Measurements from ENCODE around the gene AFAP1. TPM values are rescaled to one million over a fixed set of nuclear protein-coding genes. Genes with fewer than 3 reads are reported as not detected.

The AFAP1 gene
- polyA plus RNA-seq, 1 experiment = 48.5 TPM

DNA sequence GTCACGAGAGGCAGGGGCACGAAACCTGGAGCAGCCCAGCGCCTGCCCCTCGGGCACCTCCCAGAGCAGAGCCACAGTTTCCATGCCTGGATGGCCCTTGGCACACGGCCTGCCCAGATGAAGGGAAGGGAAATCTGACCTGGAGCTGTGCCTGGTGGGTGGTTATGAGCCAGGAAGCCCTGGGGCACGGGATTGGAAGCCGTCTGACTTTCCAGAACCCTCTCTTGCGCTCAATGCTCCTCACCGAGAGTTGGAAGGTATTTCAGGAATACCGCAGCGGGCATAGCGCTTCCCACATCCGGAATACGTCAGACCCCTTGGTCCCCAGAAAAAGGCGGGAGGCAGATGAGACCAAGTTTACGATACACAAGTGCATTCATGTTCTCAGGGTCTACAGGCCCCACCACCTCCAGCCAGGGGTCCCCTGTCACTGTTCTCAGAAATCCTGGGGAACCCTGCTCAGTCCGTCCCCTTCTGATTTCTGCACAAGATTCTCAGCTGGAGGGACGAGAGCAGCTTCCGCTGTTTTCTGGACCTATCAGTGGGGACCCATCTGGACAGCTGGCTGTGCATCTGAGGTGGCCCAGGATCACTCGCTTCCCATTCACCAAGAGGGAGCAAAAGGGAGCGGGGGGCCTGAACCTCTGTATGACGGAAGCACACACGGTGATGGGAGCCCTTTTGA is 172.9 kb downstream of the AFAP1 start:
- H3K27me3 ChIP-seq (ENCODE audit: control insufficient read depth, insufficient read depth, low read length) = no peaks in the 10 kb centered on the region
- TF ChIP-seq, protein P1, sequence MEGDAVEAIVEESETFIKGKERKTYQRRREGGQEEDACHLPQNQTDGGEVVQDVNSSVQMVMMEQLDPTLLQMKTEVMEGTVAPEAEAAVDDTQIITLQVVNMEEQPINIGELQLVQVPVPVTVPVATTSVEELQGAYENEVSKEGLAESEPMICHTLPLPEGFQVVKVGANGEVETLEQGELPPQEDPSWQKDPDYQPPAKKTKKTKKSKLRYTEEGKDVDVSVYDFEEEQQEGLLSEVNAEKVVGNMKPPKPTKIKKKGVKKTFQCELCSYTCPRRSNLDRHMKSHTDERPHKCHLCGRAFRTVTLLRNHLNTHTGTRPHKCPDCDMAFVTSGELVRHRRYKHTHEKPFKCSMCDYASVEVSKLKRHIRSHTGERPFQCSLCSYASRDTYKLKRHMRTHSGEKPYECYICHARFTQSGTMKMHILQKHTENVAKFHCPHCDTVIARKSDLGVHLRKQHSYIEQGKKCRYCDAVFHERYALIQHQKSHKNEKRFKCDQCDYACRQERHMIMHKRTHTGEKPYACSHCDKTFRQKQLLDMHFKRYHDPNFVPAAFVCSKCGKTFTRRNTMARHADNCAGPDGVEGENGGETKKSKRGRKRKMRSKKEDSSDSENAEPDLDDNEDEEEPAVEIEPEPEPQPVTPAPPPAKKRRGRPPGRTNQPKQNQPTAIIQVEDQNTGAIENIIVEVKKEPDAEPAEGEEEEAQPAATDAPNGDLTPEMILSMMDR (IDR thresholded peaks at IDR 0.05; ENCODE audit: insufficient read depth, low read depth, low read length) = no peak
- H3K4me3 ChIP-seq (ENCODE audit: low read depth, low read length) = no peak overlapping the region
- POLR2A ChIA-PET = no interaction called here
- no peak for DNase-seq (ENCODE audit: low read depth)
- CTCF ChIA-PET = interaction anchor here (1.0 to 5.0 kb wide), 5 partner anchors 9 to 220 kb away, joined by 3 to 28 read pairs (median 3); no protein-coding TSS in a partner anchor
- peaks cover 60% of the 10 kb centered on the region for H3K36me3 ChIP-seq (ENCODE audit: control insufficient read depth, insufficient read depth, low read length)

DNA sequence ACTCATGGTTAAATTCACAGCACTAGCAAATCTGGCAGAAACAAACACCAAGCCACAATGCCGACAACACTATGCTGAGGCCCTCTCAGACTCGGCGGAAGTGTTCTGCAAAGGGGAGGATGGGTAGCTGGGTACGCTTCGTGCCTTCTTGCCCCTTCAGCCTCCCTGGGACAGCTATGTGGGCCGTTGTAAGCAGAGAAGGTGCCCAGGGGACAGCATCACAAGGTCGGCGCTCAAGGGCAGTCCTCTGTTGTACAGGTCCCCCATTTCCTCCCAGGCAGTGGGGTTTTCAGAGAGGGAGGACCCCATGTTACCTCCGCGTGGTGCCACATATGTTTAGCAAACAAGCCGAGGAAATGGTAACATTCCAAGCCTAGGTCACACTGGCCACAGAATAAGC is 173.6 kb downstream of the AFAP1 start:
- Histone ChIP-seq H3K4me3 (ENCODE audit: low read depth, low read length) (no peak overlapping the region), H3K27me3 (ENCODE audit: control insufficient read depth, insufficient read depth, low read length) (no peaks in the 10 kb centered on the region), H3K36me3 (ENCODE audit: control insufficient read depth, insufficient read depth, low read length) (peaks cover 63% of the 10 kb centered on the region)
- no peak for DNase-seq (ENCODE audit: low read depth)
- POLR2A ChIA-PET = no interaction called here
- CTCF ChIA-PET = no interaction called here
- TF ChIP-seq, protein P1 (IDR thresholded peaks at IDR 0.05; ENCODE audit: insufficient read depth, low read depth, low read length) = no peak

DNA sequence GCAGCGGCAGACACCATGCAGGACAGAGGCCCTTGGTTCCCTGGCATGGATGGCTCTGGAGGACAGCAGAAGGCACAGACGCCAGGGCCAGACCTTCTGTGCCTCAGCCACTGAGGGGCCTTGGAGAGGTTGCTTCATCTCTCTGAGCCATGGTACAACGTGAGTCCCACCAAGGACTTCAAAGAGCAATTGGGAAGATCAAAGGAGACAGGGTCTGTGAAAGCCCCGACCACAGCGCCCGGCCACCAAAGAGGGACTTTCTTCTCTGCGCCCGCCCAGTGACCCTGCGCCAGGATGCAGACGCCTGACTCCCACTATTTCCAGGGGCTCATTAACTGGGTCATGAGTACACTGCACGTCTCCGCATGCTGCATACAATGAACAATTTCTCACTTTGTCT is 174.0 kb downstream of the AFAP1 start:
- Histone ChIP-seq H3K27me3 (ENCODE audit: control insufficient read depth, insufficient read depth, low read length) (no peaks in the 10 kb centered on the region), H3K4me3 (ENCODE audit: low read depth, low read length) (no peak overlapping the region), H3K36me3 (ENCODE audit: control insufficient read depth, insufficient read depth, low read length) (peaks cover 64% of the 10 kb centered on the region)
- ChIA-PET CTCF (no interaction called here), POLR2A (no interaction called here)
- DNase-seq (ENCODE audit: low read depth) = no peak
- TF ChIP-seq, protein P1 (IDR thresholded peaks at IDR 0.05; ENCODE audit: insufficient read depth, low read depth, low read length) = no peak

DNA sequence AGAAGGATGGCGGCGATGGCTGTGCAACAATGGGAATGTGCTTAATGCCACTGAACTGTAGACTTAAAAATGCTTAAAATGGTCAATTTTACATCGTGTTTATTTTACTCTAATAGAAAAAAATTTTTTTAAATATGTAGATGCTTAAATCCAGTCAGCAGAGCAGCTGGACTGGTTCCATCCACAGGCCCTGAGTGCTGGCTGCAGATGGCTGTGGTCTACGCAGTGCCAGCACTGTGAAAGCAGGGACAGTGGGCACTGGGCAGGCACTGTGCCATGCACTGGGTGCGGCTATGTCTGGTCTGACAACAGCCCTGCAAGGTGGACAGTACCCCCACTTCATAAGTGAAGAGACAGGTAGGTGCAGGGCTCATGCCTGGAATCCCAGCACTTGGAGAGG is 175.2 kb downstream of the AFAP1 start:
- ChIA-PET CTCF (no interaction called here), POLR2A (no interaction called here)
- H3K36me3 ChIP-seq (ENCODE audit: control insufficient read depth, insufficient read depth, low read length) = peaks cover 65% of the 10 kb centered on the region
- TF ChIP-seq, protein P1 (IDR thresholded peaks at IDR 0.05; ENCODE audit: insufficient read depth, low read depth, low read length) = no peak
- H3K27me3 ChIP-seq (ENCODE audit: control insufficient read depth, insufficient read depth, low read length) = no peaks in the 10 kb centered on the region
- H3K4me3 ChIP-seq (ENCODE audit: low read depth, low read length) = no peak overlapping the region
- no peak for DNase-seq (ENCODE audit: low read depth)

DNA sequence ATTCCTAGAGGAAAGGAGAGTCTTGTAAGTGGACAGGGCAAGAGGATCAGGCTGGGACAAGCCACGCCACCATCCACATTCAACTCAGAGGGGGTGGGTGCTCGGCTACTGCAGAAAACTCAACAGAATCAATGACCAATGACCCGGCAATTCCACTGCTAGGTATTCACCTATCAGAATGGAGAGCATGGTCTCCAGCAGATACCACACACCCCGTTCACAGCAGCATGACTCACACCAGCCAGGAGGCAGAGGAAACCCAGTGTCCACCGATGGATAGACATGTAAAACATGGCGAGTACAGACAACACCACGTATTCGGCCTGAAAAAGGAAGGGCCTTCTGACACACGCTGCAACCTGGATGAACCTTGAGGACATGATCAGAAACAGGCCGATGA is 175.9 kb downstream of the AFAP1 start:
- DNase-seq (ENCODE audit: low read depth) = no peak
- no peak overlapping the region for H3K4me3 ChIP-seq (ENCODE audit: low read depth, low read length)
- CTCF ChIA-PET = no interaction called here
- TF ChIP-seq, protein P1 (IDR thresholded peaks at IDR 0.05; ENCODE audit: insufficient read depth, low read depth, low read length) = no peak
- no peaks in the 10 kb centered on the region for H3K27me3 ChIP-seq (ENCODE audit: control insufficient read depth, insufficient read depth, low read length)
- H3K36me3 ChIP-seq (ENCODE audit: control insufficient read depth, insufficient read depth, low read length) = peaks cover 60% of the 10 kb centered on the region
- POLR2A ChIA-PET = no interaction called here

All from BJ (cell line).